Caco-2 (cell line): Measurements from ENCODE around the gene KHDC4. TPM values are rescaled to one million over a fixed set of nuclear protein-coding genes. Genes with fewer than 3 reads are reported as not detected.

ENCODE experiments used
- Bru-seq: library from RNA; stranded (reverse); fragments of 400-500 nt; gene quantifications from one replicate; lab custom pipeline; 2021; lab: Mats Ljungman, UMichigan
- BruChase-seq, 2 experiments: library from RNA; stranded (reverse); fragments of 400-500 nt; gene quantifications; one replicate each; lab custom pipeline; 2021; lab: Mats Ljungman, UMichigan
- BruUV-seq: library from RNA; stranded (reverse); fragments of 400-500 nt; replicated peaks from 2 replicates; lab custom pipeline; 2021; lab: Mats Ljungman, UMichigan
- CTCF ChIA-PET: fragments of 300-600 bp; sonication (Branson Sonifier 250); formaldehyde crosslinking; loops from one replicate; lab custom pipeline; 2022; ENCODE audit warnings: antibody characterized with exemption; lab: Charles Lee
- POLR2A ChIA-PET: fragments of 300-600 bp; sonication (Branson Sonifier 250); formaldehyde crosslinking; loops from one replicate; lab custom pipeline; 2022; ENCODE audit warnings: antibody characterized with exemption; lab: Charles Lee
- DNase-seq, 2 experiments: peaks; one replicate each; pipeline versions ENCODE4 v3.0.0 to v3.0.0-alpha.2; 2020 to 2022
- H3K27me3 ChIP-seq: replicated peaks from 2 replicates; pipeline ENCODE4 v1.6.0; 2011; ENCODE audit warnings: low read length; ENCODE audit not compliant: control insufficient read depth, insufficient read depth
- H3K36me3 ChIP-seq: 2 replicates; pipeline ENCODE4 v1.5.1; 2011; ENCODE audit warnings: low read length; ENCODE audit not compliant: control insufficient read depth, insufficient read depth
- H3K4me1 ChIP-seq: fragments of 250-450 bp; sonication (Bioruptor Pico); 2 replicates; pipeline ENCODE4 v1.5.1; 2020; ENCODE audit warnings: mild to moderate bottlenecking
- H3K4me3 ChIP-seq: 2 replicates; pipeline ENCODE4 v1.5.1; 2011; ENCODE audit warnings: low read depth, mild to moderate bottlenecking, control low read depth, low read length
- H3K9me3 ChIP-seq: fragments of 250-450 bp; sonication (Bioruptor Pico); 2 replicates; pipeline ENCODE4 v1.5.1; 2020; ENCODE audit warnings: mild to moderate bottlenecking, moderate library complexity
- H3K27ac Mint-ChIP-seq: one replicate; pipeline ENCODE4 v1.8.0; 2022; ENCODE audit warnings: mixed read lengths; ENCODE audit not compliant: unreplicated experiment
- H3K27me3 Mint-ChIP-seq: one replicate; pipeline ENCODE4 v1.8.0; 2022; ENCODE audit warnings: mixed read lengths; ENCODE audit not compliant: insufficient read depth, unreplicated experiment
- H3K36me3 Mint-ChIP-seq: one replicate; pipeline ENCODE4 v1.8.0; 2022; ENCODE audit warnings: mild to moderate bottlenecking, mixed read lengths; ENCODE audit not compliant: insufficient read depth, unreplicated experiment
- H3K4me1 Mint-ChIP-seq: one replicate; pipeline ENCODE4 v1.8.0; 2022; ENCODE audit warnings: low read depth, mixed read lengths; ENCODE audit not compliant: unreplicated experiment
- H3K4me3 Mint-ChIP-seq: one replicate; pipeline ENCODE4 v1.8.0; 2022; ENCODE audit warnings: mild to moderate bottlenecking, moderate library complexity, mixed read lengths; ENCODE audit not compliant: unreplicated experiment
- H3K9me3 Mint-ChIP-seq: one replicate; pipeline ENCODE4 v1.8.0; 2022; ENCODE audit warnings: mixed read lengths; ENCODE audit not compliant: unreplicated experiment
- intact Hi-C: fragments of 100-400 bp; cut with micrococcal nuclease; formaldehyde crosslinking; loops from one replicate; pipeline ENCODE4 v1.10.0; 2022; ENCODE audit not compliant: unreplicated experiment
- long read RNA-seq: library from polyadenylated mRNA; stranded (forward); transcript quantifications from one replicate; pipeline ENCODE4 v2.0.0, GENCODE V29; 2022
- total RNA-seq: library from RNA; stranded (reverse); gene quantifications from 2 replicates; pipeline ENCODE4 v1.2.3, GENCODE V29; 2022
- TF ChIP-seq, protein P1 (sequence below), 2 experiments: fragments of 200-600 bp in 1 of 2; IDR thresholded peaks; 1 replicate in 1 of 2; 2 replicates in 1 of 2; pipeline versions ENCODE4 v1.5.1 to v1.8.0; 2011 to 2022; ENCODE audit warnings: antibody characterized with exemption in 1 of 2, control low read depth in 1 of 2, inconsistent platforms in 1 of 2, low read depth in 1 of 2, low read length in 1 of 2, mild to moderate bottlenecking in 1 of 2, moderate library complexity in 1 of 2; ENCODE audit not compliant: insufficient read depth in 1 of 2, severe bottlenecking in 1 of 2, unreplicated experiment in 1 of 2

The KHDC4 gene
- 68.5 and 72.9 TPM in 2 replicates for total RNA-seq
- percentile 96 among the genes with signal in this experiment for Bru-seq, nascent RNA
- percentile 94 among the genes with signal in this experiment for BruChase-seq, experiment 1, labeled RNA remaining after a 2-hour chase
- BruChase-seq, experiment 2, labeled RNA remaining after a 6-hour chase: percentile 92 among the genes with signal in this experiment
- long read RNA-seq, transcript KHDC4-203 (14 exons, 2,947 nt): major isoform, 11 of 42 reads
- long read RNA-seq, partial matches to known transcripts: 14 of 42 reads
- long read RNA-seq, other reads (novel, unspliced or antisense): 12 of 42 reads

DNA sequence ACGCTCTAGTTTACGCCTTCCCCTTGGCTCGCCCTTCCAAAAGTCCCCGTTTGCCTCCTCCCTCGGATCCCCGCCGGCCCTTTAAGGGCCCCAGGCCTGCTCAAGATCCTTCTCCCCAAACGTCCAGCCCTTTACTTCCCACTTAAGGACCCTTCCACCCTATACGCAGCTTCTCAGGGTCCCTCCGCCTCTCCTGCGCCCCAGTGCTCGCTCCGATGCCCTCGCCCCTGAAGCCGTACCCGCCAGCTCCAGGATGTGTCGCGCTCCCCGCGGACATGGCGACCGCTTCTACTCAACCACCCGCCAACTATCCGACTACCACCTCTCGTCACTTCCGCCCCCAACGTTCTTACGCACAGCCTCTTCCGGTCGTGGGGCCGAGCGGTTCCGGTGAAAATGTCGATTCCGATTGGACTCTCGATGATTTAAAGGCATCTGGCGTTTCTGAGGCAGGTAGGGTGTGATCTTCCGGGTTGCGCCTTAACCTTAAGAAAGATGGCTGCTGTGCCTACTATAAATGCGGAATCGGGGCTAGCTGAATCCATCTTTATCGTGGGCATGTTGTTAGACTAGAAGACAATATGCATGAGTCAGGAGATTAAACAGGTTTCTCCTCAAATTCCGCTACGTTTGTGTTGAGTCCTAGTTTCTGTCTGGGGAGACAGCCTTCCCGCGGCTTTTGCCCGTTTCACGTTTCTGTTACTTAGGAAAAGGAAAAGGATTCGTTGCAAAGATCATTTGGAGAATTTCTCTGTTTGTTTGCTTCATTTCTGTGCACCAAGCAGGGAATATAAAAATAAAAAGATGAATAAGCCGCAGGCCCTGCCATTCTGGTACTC, at the start of gene KHDC4:
Gene KHDC4 (minus strand): TSS at position 317 of the 839 bp plus-strand sequence. CDS start 40 bp downstream, at position 277.
- Histone ChIP-seq H3K27me3 (no peaks in the 10 kb centered on the region), H3K9me3 (no peaks in the 10 kb centered on the region), H3K4me1 (peaks cover 20% of the 10 kb centered on the region), H3K4me3 (peak within 1 kb of the TSS; percentile 60), H3K36me3 (0 out of 2 replicates have a peak, but pooled peaks cover 1% of the 10 kb centered on the region)
- H3K4me3 Mint-ChIP-seq: no peak within 1 kb of the TSS
- ChIA-PET POLR2A (interaction anchor here (0.6 to 1.2 kb wide), 9 partner anchors 9 to 926 kb away, joined by 3 to 8 read pairs (median 5); partner anchors contain the start of genes ARHGEF2 and NTRK1), CTCF (interaction anchor here (0.6 to 1.2 kb wide), 5 partner anchors 54 to 612 kb away, joined by 3 to 5 read pairs (median 3); no protein-coding TSS in a partner anchor)
- intact Hi-C loops: loop anchor here (1.0 to 2.0 kb wide), 2 partner anchors 55 to 120 kb away; partner anchors contain the start of gene LAMTOR2
- H3K27ac Mint-ChIP-seq: no peak within 1 kb of the TSS
- peaks cover 13% of the 10 kb centered on the region for H3K4me1 Mint-ChIP-seq
- TF ChIP-seq, protein P1, sequence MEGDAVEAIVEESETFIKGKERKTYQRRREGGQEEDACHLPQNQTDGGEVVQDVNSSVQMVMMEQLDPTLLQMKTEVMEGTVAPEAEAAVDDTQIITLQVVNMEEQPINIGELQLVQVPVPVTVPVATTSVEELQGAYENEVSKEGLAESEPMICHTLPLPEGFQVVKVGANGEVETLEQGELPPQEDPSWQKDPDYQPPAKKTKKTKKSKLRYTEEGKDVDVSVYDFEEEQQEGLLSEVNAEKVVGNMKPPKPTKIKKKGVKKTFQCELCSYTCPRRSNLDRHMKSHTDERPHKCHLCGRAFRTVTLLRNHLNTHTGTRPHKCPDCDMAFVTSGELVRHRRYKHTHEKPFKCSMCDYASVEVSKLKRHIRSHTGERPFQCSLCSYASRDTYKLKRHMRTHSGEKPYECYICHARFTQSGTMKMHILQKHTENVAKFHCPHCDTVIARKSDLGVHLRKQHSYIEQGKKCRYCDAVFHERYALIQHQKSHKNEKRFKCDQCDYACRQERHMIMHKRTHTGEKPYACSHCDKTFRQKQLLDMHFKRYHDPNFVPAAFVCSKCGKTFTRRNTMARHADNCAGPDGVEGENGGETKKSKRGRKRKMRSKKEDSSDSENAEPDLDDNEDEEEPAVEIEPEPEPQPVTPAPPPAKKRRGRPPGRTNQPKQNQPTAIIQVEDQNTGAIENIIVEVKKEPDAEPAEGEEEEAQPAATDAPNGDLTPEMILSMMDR (IDR thresholded peaks at IDR 0.05; ENCODE audit: insufficient read depth in 1 of 2, low read depth in 1 of 2, low read length in 1 of 2, severe bottlenecking in 1 of 2, unreplicated experiment in 1 of 2): no peak
- H3K9me3 Mint-ChIP-seq: no peaks in the 10 kb centered on the region
- DNase-seq: peak; percentile 94 to 96
- no peaks in the 10 kb centered on the region for H3K27me3 Mint-ChIP-seq
- BruUV-seq: no TSS peak
- H3K36me3 Mint-ChIP-seq: no peaks in the 10 kb centered on the region

DNA sequence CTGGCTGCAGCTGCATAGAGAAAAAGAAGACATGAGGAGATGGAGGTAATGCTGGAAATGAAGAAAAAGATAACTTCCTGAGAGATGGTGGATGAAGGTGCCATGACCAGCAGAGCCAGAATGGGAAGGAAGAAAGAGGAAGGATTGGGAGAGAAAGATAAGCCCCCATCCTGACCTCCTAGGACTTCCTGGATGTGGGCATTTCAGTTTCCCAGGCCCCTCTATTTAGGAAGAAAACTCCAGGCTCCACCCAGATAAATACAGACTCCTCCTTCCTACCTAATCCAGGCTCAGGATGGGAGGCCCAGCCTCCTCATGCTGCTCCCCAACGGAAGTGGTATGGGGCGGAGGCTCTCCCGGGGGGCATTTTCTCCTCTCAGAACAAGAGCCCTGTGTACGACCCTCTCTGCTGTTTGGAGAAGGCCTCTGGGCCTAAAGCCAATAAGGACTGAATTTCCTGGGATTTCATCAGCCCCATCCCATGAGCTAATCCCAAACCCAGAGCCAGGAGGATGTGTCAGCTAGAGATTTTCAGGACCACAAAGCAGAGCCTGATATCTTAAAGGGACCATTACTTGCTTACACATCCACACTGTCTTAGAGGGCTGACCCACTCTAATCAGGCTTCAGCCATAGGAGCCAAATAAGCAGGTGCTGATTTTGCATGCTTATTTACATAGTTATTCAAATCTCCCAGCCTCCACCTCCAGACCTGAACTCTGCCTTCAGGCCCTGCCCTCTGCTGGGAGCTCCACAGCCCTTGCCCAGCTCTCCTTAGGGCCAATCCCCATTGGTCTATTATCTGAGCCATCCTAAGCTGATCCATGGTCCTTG, 49.2 kb upstream of the KHDC4 start:
- Histone ChIP-seq H3K4me1 (peaks cover 19% of the 10 kb centered on the region), H3K4me3 (no peak overlapping the region), H3K9me3 (no peaks in the 10 kb centered on the region), H3K27me3 (no peaks in the 10 kb centered on the region), H3K36me3 (no peaks in the 10 kb centered on the region)
- no TSS peak for BruUV-seq
- H3K9me3 Mint-ChIP-seq: no peaks in the 10 kb centered on the region
- H3K36me3 Mint-ChIP-seq: no peaks in the 10 kb centered on the region
- H3K27ac Mint-ChIP-seq: peak overlapping the region; percentile 23
- peaks cover 21% of the 10 kb centered on the region for H3K4me1 Mint-ChIP-seq
- H3K4me3 Mint-ChIP-seq: no peak overlapping the region
- TF ChIP-seq, protein P1 (IDR thresholded peaks at IDR 0.05; ENCODE audit: insufficient read depth in 1 of 2, low read depth in 1 of 2, low read length in 1 of 2, severe bottlenecking in 1 of 2, unreplicated experiment in 1 of 2): no peak
- intact Hi-C loops: no loop called here
- no peaks in the 10 kb centered on the region for H3K27me3 Mint-ChIP-seq
- POLR2A ChIA-PET: interaction anchor here (1.5 kb wide), 1 partner anchor 49 kb away, joined by 6 read pairs; no protein-coding TSS in a partner anchor
- peak in 1 of 2 experiments; percentile 72 for DNase-seq
- CTCF ChIA-PET: interaction anchor here (0.6 to 3.0 kb wide), 8 partner anchors 17 to 732 kb away, joined by 3 to 18 read pairs (median 3); no protein-coding TSS in a partner anchor
